PC-3 (cell line): ENCODE measurements around the gene ENAH. TPM values are rescaled to one million over a fixed set of nuclear protein-coding genes. Genes with fewer than 3 reads are reported as not detected.

Experiments
- ATAC-seq: fragments of 200-7000 bp; cut with Tn5 transposase; 2 replicates; pipeline ENCODE4 v1.9.1; 2020; ENCODE audit warnings: mild to moderate bottlenecking, moderate library complexity
- Bru-seq: library from RNA; stranded (reverse); fragments of 400-500 nt; gene quantifications from one replicate; lab custom pipeline; 2021; lab: Mats Ljungman, UMichigan
- BruChase-seq, 2 experiments: library from RNA; stranded (reverse); fragments of 400-500 nt; gene quantifications; one replicate each; lab custom pipeline; 2021; lab: Mats Ljungman, UMichigan
- BruUV-seq: library from RNA; stranded (reverse); fragments of 400-500 nt; replicated peaks from 2 replicates; lab custom pipeline; 2021; lab: Mats Ljungman, UMichigan
- CTCF ChIA-PET: fragments of 300-600 bp; sonication (Branson Sonifier 250); formaldehyde crosslinking; loops from one replicate; lab custom pipeline; 2022; ENCODE audit warnings: antibody characterized with exemption; lab: Charles Lee
- POLR2A ChIA-PET: fragments of 300-600 bp; sonication (Branson Sonifier 250); formaldehyde crosslinking; loops from one replicate; lab custom pipeline; 2022; ENCODE audit warnings: antibody characterized with exemption; ENCODE audit not compliant: unreplicated experiment; lab: Charles Lee
- DNase-seq: peaks from one replicate; pipeline ENCODE4 v3.0.0-alpha.2; 2015
- H2AFZ ChIP-seq: fragments of 300-600 bp; sonication (generic); 2 replicates; pipeline ENCODE4 v1.6.0; 2016; ENCODE audit warnings: antibody characterized with exemption, low read length
- H3F3A ChIP-seq: fragments of 300-600 bp; sonication (generic); one replicate; pipeline ENCODE4 v1.6.0; 2017; ENCODE audit warnings: antibody characterized with exemption, low read length, control low read depth, mild to moderate bottlenecking; ENCODE audit not compliant: unreplicated experiment
- H3K27ac ChIP-seq: fragments of 300-600 bp; sonication (generic); 2 replicates; pipeline ENCODE4 v1.5.1; 2016; ENCODE audit warnings: mild to moderate bottlenecking, low read length
- H3K27me3 ChIP-seq: fragments of 300-600 bp; sonication (generic); 2 replicates; pipeline ENCODE4 v1.6.1; 2016; ENCODE audit warnings: low read length, mixed read lengths
- H3K36me3 ChIP-seq: fragments of 300-600 bp; sonication (generic); 2 replicates; pipeline ENCODE4 v1.6.1; 2016; ENCODE audit warnings: low read depth, mixed run types, low read length, mixed read lengths
- H3K4me1 ChIP-seq: fragments of 300-600 bp; sonication (generic); 2 replicates; pipeline ENCODE4 v1.5.1; 2016; ENCODE audit warnings: low read length; ENCODE audit not compliant: insufficient read depth
- H3K4me2 ChIP-seq: fragments of 300-600 bp; sonication (generic); 2 replicates; pipeline ENCODE4 v1.6.0; 2016; ENCODE audit warnings: low read length
- H3K4me3 ChIP-seq: fragments of 300-600 bp; sonication (generic); 2 replicates; pipeline ENCODE4 v1.5.1; 2016; ENCODE audit warnings: mild to moderate bottlenecking, low read length, mixed read lengths
- H3K79me2 ChIP-seq: fragments of 300-600 bp; sonication (generic); 2 replicates; pipeline ENCODE4 v1.6.1; 2017; ENCODE audit warnings: low read length, mixed read lengths
- H3K9ac ChIP-seq: fragments of 300-600 bp; sonication (generic); 2 replicates; pipeline ENCODE4 v1.6.0; 2016; ENCODE audit warnings: mild to moderate bottlenecking, low read length
- H3K9me2 ChIP-seq: fragments of 300-600 bp; sonication (generic); replicated peaks from 2 replicates; pipeline ENCODE4 v1.6.1; 2016; ENCODE audit warnings: mixed run types, low read length, mixed read lengths
- H3K9me3 ChIP-seq: fragments of 300-600 bp; sonication (generic); 2 replicates; pipeline ENCODE4 v1.6.1; 2016; ENCODE audit warnings: low read length, mixed read lengths
- H4K20me1 ChIP-seq: fragments of 300-600 bp; sonication (generic); 2 replicates; pipeline ENCODE4 v1.6.1; 2016; ENCODE audit warnings: low read length, mixed read lengths
- EZH2 ChIP-seq: fragments of 300-600 bp; sonication (generic); IDR thresholded peaks from one replicate; pipeline ENCODE4 v1.6.1; 2017; ENCODE audit warnings: antibody characterized with exemption, mild to moderate bottlenecking, low read length; ENCODE audit not compliant: unreplicated experiment
- EZH2phosphoT487 ChIP-seq: fragments of 300-600 bp; sonication (generic); IDR thresholded peaks from 2 replicates; pipeline ENCODE4 v1.6.1; 2018; ENCODE audit warnings: mild to moderate bottlenecking, antibody characterized with exemption, low read length, borderline replicate concordance
- intact Hi-C: fragments of 100-400 bp; cut with micrococcal nuclease; formaldehyde crosslinking; loops from 2 replicates; pipeline ENCODE4 v1.9.0; 2023
- long read RNA-seq: library from polyadenylated mRNA; unstranded; transcript quantifications from one replicate; pipeline ENCODE4 v2.0.0, GENCODE V29; 2021; ENCODE audit not compliant: unreplicated experiment
- total RNA-seq: library from RNA; depleted of rRNA; stranded (reverse); fragments of >200 nt; gene quantifications from 2 replicates; pipeline ENCODE4 v1.2.3, GENCODE V29; 2014; rRNA removed
- TF ChIP-seq, protein P1 (sequence below): fragments of 300-600 bp; sonication (generic); conservative IDR thresholded peaks from 2 replicates; pipeline ENCODE4 v1.5.1; 2017; ENCODE audit warnings: antibody characterized with exemption, low read depth, mild to moderate bottlenecking, low read length

The ENAH gene
- total RNA-seq, result 96.6 and 101 TPM in 2 replicates
- percentile 92 among the genes with signal in this experiment for Bru-seq, nascent RNA
- BruChase-seq, experiment 1, labeled RNA remaining after a 6-hour chase, result percentile 89 among the genes with signal in this experiment
- BruChase-seq, experiment 2, labeled RNA remaining after a 2-hour chase, result percentile 89 among the genes with signal in this experiment
- long read RNA-seq, full-length matches to known transcripts, result 11 of 93 reads
- long read RNA-seq, partial matches to known transcripts, result 32 of 93 reads
- long read RNA-seq, other reads (novel, unspliced or antisense), result 50 of 93 reads

DNA sequence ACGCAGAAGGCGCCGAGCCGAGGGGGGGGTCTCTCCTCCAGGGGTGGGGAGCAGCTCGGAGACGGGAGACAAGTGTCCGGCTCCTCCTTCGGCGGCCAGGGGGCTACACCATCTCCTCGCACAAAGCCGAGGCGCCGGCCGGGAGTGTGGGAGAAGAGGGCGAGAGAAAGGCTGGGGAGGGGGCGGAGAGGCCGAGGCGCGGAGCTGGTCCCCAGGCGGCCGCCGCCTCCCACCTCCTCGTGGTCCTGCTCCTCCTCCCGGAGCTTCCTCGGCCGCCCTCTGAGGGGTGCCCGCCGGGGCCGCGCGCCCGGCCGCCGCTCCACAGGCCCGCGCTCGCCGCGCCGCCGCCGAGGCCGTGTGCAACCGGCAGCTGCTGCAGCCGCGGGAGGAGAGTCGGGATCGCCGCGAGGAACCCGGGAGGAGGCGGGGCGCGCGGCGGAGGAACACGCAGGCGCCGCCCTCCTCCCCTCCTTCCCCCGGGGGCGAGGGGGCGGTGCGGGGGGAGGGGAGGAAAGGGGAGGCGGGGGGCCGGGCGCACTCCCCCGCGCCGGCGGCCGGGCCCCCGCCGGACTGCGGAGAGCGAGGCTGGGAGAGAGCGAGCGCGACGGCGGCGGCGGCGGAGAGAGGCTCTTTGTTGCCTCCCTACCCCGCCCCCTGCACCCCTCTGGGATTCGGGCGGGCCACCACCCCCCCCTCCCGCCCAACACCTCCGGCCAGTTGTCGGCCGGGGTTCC, at the start of gene ENAH:
Gene ENAH (minus strand): TSS at position 395 of the 734 bp plus-strand sequence. CDS start 433 bp downstream, outside the sequence.
- TF ChIP-seq, protein P1, sequence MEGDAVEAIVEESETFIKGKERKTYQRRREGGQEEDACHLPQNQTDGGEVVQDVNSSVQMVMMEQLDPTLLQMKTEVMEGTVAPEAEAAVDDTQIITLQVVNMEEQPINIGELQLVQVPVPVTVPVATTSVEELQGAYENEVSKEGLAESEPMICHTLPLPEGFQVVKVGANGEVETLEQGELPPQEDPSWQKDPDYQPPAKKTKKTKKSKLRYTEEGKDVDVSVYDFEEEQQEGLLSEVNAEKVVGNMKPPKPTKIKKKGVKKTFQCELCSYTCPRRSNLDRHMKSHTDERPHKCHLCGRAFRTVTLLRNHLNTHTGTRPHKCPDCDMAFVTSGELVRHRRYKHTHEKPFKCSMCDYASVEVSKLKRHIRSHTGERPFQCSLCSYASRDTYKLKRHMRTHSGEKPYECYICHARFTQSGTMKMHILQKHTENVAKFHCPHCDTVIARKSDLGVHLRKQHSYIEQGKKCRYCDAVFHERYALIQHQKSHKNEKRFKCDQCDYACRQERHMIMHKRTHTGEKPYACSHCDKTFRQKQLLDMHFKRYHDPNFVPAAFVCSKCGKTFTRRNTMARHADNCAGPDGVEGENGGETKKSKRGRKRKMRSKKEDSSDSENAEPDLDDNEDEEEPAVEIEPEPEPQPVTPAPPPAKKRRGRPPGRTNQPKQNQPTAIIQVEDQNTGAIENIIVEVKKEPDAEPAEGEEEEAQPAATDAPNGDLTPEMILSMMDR, result no peak
- no peak for TF ChIP-seq EZH2phosphoT487
- TF ChIP-seq EZH2, result no peak
- no peaks in the 10 kb centered on the region for H3K27me3 ChIP-seq
- DNase-seq (peak; percentile 88), ATAC-seq (peak; percentile 58)
- H2AFZ ChIP-seq, result peak within 1 kb of the TSS; percentile 82
- peaks cover 55% of the 10 kb centered on the region for H3K4me1 ChIP-seq
- peaks cover 61% of the 10 kb centered on the region for H3K79me2 ChIP-seq
- CTCF ChIA-PET, result interaction anchor here (1.2 kb wide), 1 partner anchor 47 kb away, joined by 7 read pairs; no protein-coding TSS in a partner anchor
- peaks cover 25% of the 10 kb centered on the region for H4K20me1 ChIP-seq
- H3K27ac ChIP-seq, result peak within 1 kb of the TSS; percentile 77
- no TSS peak for BruUV-seq
- peak within 1 kb of the TSS; percentile 94 for H3K4me2 ChIP-seq
- no peaks in the 10 kb centered on the region for H3K9me3 ChIP-seq
- intact Hi-C loops, result loop anchor here (1.0 kb wide), 1 partner anchor 172 kb away; no protein-coding TSS in a partner anchor
- H3K4me3 ChIP-seq, result peak within 1 kb of the TSS; percentile 98
- peak within 1 kb of the TSS; percentile 87 for H3K9ac ChIP-seq
- H3F3A ChIP-seq, result peaks cover 11% of the 10 kb centered on the region
- POLR2A ChIA-PET, result interaction anchor here (0.5 to 1.3 kb wide), 3 partner anchors 120 to 748 kb away, joined by 3 to 5 read pairs (median 3); no protein-coding TSS in a partner anchor
- H3K9me2 ChIP-seq, result no peaks in the 10 kb centered on the region
- no peaks in the 10 kb centered on the region for H3K36me3 ChIP-seq

DNA sequence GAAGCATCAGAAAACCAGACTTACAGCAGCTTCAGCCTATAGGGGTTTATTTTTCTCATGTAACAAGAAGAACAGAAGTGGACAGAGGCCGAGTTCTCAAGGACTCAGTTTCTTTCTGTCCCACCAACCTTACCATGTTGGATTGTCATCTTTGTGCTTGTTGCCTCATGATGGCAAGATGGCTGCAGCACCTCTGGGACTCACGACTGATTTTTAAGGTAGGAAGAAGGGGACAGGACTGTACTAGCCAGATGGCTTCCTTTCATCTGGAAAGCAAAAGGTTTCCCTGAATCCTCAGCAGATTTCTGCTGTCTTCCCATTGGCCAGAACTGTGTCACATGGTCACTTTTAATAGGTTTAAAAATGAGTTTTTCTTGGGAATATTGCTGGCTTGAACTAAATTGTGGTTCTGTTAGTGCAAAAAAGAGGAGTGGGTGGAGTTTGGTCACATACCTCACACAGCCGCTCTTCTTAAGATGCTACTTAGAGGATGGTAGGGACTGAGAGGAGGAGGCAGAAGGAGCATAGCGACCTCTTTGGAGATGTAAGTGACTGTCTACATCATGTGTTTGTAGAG, 48.1 kb upstream of the ENAH start:
- DNase-seq (no peak), ATAC-seq (no peak)
- peaks cover 30% of the 10 kb centered on the region for H3K4me1 ChIP-seq
- peak overlapping the region; percentile 19 for H2AFZ ChIP-seq
- no peaks in the 10 kb centered on the region for H3K36me3 ChIP-seq
- no peaks in the 10 kb centered on the region for H4K20me1 ChIP-seq
- intact Hi-C loops, result loop anchor here (1.0 to 5.0 kb wide), 6 partner anchors 36 to 224 kb away; no protein-coding TSS in a partner anchor
- no peaks in the 10 kb centered on the region for H3K9me3 ChIP-seq
- peak overlapping the region; percentile 11 for H3K4me3 ChIP-seq
- H3K79me2 ChIP-seq, result no peaks in the 10 kb centered on the region
- H3K9me2 ChIP-seq, result no peaks in the 10 kb centered on the region
- peak overlapping the region; percentile 79 for H3K27ac ChIP-seq
- ChIA-PET CTCF (interaction anchor here (1.0 to 3.0 kb wide), 3 partner anchors 46 to 71 kb away, joined by 3 to 21 read pairs (median 7); partner anchors contain the start of gene ENAH), POLR2A (interaction anchor here (0.5 to 1.4 kb wide), 5 partner anchors 57 to 165 kb away, joined by 3 to 17 read pairs (median 3); no protein-coding TSS in a partner anchor)
- TF ChIP-seq EZH2phosphoT487 (no peak), EZH2 (no peak)
- TF ChIP-seq, protein P1, result no peak
- BruUV-seq, result TSS peak; percentile 95
- peak overlapping the region; percentile 40 for H3K9ac ChIP-seq
- peak overlapping the region; percentile 52 for H3K4me2 ChIP-seq
- no peaks in the 10 kb centered on the region for H3F3A ChIP-seq
- no peaks in the 10 kb centered on the region for H3K27me3 ChIP-seq
